CD4-positive, alpha-beta T cell (primary cell): ENCODE measurements around the gene MAPK8IP1. TPM values are rescaled to one million over a fixed set of nuclear protein-coding genes. Genes with fewer than 3 reads are reported as not detected.

Experiments used
- ATAC-seq: fragments of 200-7000 bp; cut with Tn5 transposase; one replicate; pipeline ENCODE4 v1.10.0; 2022; ENCODE audit warnings: mild to moderate bottlenecking; ENCODE audit not compliant: poor library complexity
- CTCF ChIA-PET: fragments of 350-600 bp; sonication (Branson Sonifier 250); formaldehyde crosslinking; loops from one replicate; lab custom pipeline; 2021; ENCODE audit warnings: antibody characterized with exemption, inconsistent platforms; lab: Charles Lee
- POLR2A ChIA-PET: fragments of 350-600 bp; sonication (Branson Sonifier 250); formaldehyde crosslinking; loops from one replicate; lab custom pipeline; 2021; ENCODE audit warnings: antibody characterized with exemption, inconsistent platforms; lab: Charles Lee
- DNase-seq, 14 experiments: peaks; one replicate each; pipeline ENCODE4 v3.0.0-alpha.2; 2013 to 2020; ENCODE audit warnings: mixed read lengths in 2 of 14
- H3K27ac ChIP-seq, 2 donors: one replicate each; pipeline versions ENCODE4 v1.5.1 to v1.7.0; 2013; ENCODE audit warnings: low read length in 2 of 2, low read depth in 1 of 2, mild to moderate bottlenecking in 1 of 2
- H3K27me3 ChIP-seq, 2 experiments: 1 replicate in 1 of 2; 2 replicates in 1 of 2; pipeline versions ENCODE4 v1.6.1 to v1.7.0; 2013; ENCODE audit warnings: low read length in 2 of 2, control low read depth in 1 of 2, mild to moderate bottlenecking in 1 of 2, moderate library complexity in 1 of 2; ENCODE audit not compliant: insufficient read depth in 2 of 2, control insufficient read depth in 1 of 2
- H3K36me3 ChIP-seq: one replicate; pipeline ENCODE4 v1.6.1; 2013; ENCODE audit warnings: low read length, control low read depth; ENCODE audit not compliant: insufficient read depth
- H3K4me1 ChIP-seq: one replicate; pipeline ENCODE4 v1.6.1; 2013; ENCODE audit warnings: low read length, control low read depth; ENCODE audit not compliant: insufficient read depth
- H3K4me3 ChIP-seq: one replicate; pipeline ENCODE4 v1.5.1; 2013; ENCODE audit warnings: mild to moderate bottlenecking, low read length, moderate library complexity
- H3K9me3 ChIP-seq, 2 experiments: 1 replicate in 1 of 2; 2 replicates in 1 of 2; pipeline versions ENCODE4 v1.6.1 to v1.7.0; 2013; ENCODE audit warnings: low read length in 2 of 2, mild to moderate bottlenecking in 2 of 2, control low read depth in 1 of 2, moderate library complexity in 1 of 2; ENCODE audit not compliant: control insufficient read depth in 1 of 2, insufficient read depth in 1 of 2
- H3K27ac Mint-ChIP-seq: one replicate; pipeline ENCODE4 v1.8.0; 2020; ENCODE audit warnings: mixed read lengths
- H3K27me3 Mint-ChIP-seq: one replicate; pipeline ENCODE4 v1.8.0; 2021; ENCODE audit warnings: mixed read lengths
- H3K36me3 Mint-ChIP-seq: one replicate; pipeline ENCODE4 v1.8.0; 2021; ENCODE audit warnings: low read depth, mixed read lengths
- H3K4me1 Mint-ChIP-seq: one replicate; pipeline ENCODE4 v1.8.0; 2021; ENCODE audit warnings: low read depth, mixed read lengths
- H3K4me3 Mint-ChIP-seq: one replicate; pipeline ENCODE4 v1.8.0; 2020; ENCODE audit warnings: mild to moderate bottlenecking, mixed read lengths
- H3K9me3 Mint-ChIP-seq: one replicate; pipeline ENCODE4 v1.8.0; 2020; ENCODE audit warnings: mixed read lengths
- CTCF ChIP-seq: fragments of 200-600 bp; IDR thresholded peaks from one replicate; pipeline ENCODE4 v1.8.0; 2022; ENCODE audit warnings: antibody characterized with exemption, mild to moderate bottlenecking
- intact Hi-C, 2 experiments: fragments of 100-400 bp; cut with DNase I in 1 of 2; cut with micrococcal nuclease in 1 of 2; formaldehyde crosslinking; loops; one replicate each; pipeline versions ENCODE4 v1.15.1 to v1.9.0; 2023 to 2025; cut with DNase I, micrococcal nuclease
- total RNA-seq, 174 experiments: library from RNA in 2 of 174; stranded (reverse) in 2 of 174; gene quantifications; one replicate each; pipeline ENCODE4 v1.2.3 and lab custom pipeline; 2021 to 2026

Gene MAPK8IP1
- total RNA-seq, 2 experiments from 2014 or later, result 2.3 to 2.4 TPM

DNA sequence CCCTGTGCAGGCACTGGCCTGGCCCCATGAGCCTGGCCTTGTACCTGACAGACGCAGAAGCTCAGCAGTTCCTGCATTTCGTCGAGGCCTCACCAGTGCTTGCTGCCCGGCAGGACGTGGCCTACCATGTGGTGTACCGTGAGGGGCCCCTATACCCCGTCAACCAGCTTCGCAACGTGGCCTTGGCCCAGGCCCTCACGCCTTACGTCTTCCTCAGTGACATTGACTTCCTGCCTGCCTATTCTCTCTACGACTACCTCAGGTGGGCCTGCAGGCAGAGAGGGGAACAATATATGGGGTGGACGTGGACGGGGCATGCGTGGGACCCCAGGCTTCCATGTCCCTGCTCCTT, 41.9 kb downstream of the MAPK8IP1 start:
- Histone ChIP-seq H3K4me3 (no peak overlapping the region), H3K4me1 (peaks cover 56% of the 10 kb centered on the region), H3K27me3 (peaks cover 0 to 4% of the 10 kb centered on the region in 2 experiments), H3K9me3 (no peaks in the 10 kb centered on the region), H3K27ac (no peak overlapping the region), H3K36me3 (peaks cover 8% of the 10 kb centered on the region)
- DNase-seq (peak in 2 of 14 experiments; percentile 12 to 35), ATAC-seq (no peak)
- Mint-ChIP-seq H3K9me3 (no peaks in the 10 kb centered on the region), H3K4me1 (peaks cover 30% of the 10 kb centered on the region), H3K4me3 (peak overlapping the region; percentile 38), H3K27me3 (peaks cover 9% of the 10 kb centered on the region), H3K36me3 (peaks cover 13% of the 10 kb centered on the region), H3K27ac (peak overlapping the region; percentile 33)
- no peak for TF ChIP-seq CTCF
- ChIA-PET POLR2A (interaction anchor here (2.0 kb wide), 1 partner anchor 10 kb away, joined by 11 read pairs; the partner anchor contains the start of gene PEX16), CTCF (interaction anchor here (1.5 kb wide), 1 partner anchor 10 kb away, joined by 3 read pairs; the partner anchor contains the start of gene PEX16)
- intact Hi-C loops, result no loop called here

GRCh38 chr11:45927684-45928413, 42.4 kb downstream of the MAPK8IP1 start:
- Histone ChIP-seq H3K4me3 (no peak overlapping the region), H3K9me3 (no peaks in the 10 kb centered on the region), H3K27me3 (peaks cover 0 to 4% of the 10 kb centered on the region in 2 experiments), H3K36me3 (peaks cover 9% of the 10 kb centered on the region), H3K27ac (no peak overlapping the region), H3K4me1 (peaks cover 56% of the 10 kb centered on the region)
- Mint-ChIP-seq H3K36me3 (peaks cover 13% of the 10 kb centered on the region), H3K27ac (peak overlapping the region; percentile 33), H3K9me3 (no peaks in the 10 kb centered on the region), H3K27me3 (peaks cover 9% of the 10 kb centered on the region), H3K4me1 (peaks cover 30% of the 10 kb centered on the region), H3K4me3 (peak overlapping the region; percentile 38)
- ChIA-PET CTCF (no interaction called here), POLR2A (interaction anchor here (2.0 kb wide), 1 partner anchor 10 kb away, joined by 11 read pairs; the partner anchor contains the start of gene PEX16)
- ATAC-seq (no peak), DNase-seq (peak in 1 of 14 experiments; percentile 24)
- no peak for TF ChIP-seq CTCF
- intact Hi-C loops, result no loop called here

GRCh38 chr11:45928535-45929215, 43.2 kb downstream of the MAPK8IP1 start:
- Mint-ChIP-seq H3K4me3 (no peak overlapping the region), H3K27ac (no peak overlapping the region), H3K27me3 (peaks cover 5% of the 10 kb centered on the region), H3K4me1 (peaks cover 25% of the 10 kb centered on the region), H3K36me3 (peaks cover 19% of the 10 kb centered on the region), H3K9me3 (no peaks in the 10 kb centered on the region)
- ATAC-seq (no peak), DNase-seq (peak in 1 of 14 experiments; percentile 17)
- peaks cover 50% of the 10 kb centered on the region for H3K4me1 ChIP-seq
- no peak for TF ChIP-seq CTCF
- H3K27ac ChIP-seq, result no peak overlapping the region
- H3K36me3 ChIP-seq, result peaks cover 14% of the 10 kb centered on the region
- no peaks in the 10 kb centered on the region for H3K9me3 ChIP-seq
- CTCF ChIA-PET, result no interaction called here
- POLR2A ChIA-PET, result interaction anchor here (2.6 kb wide), 1 partner anchor 11 kb away, joined by 22 read pairs; the partner anchor contains the start of gene PEX16
- no peak overlapping the region for H3K4me3 ChIP-seq
- intact Hi-C loops, result no loop called here
- no peaks in the 10 kb centered on the region for H3K27me3 ChIP-seq
